HepG2 (cell line): Measurements from ENCODE around the gene ADAM20. TPM values are rescaled to one million over a fixed set of nuclear protein-coding genes. Genes with fewer than 3 reads are reported as not detected.

Experiments
- ATAC-seq: fragments of 200-7000 bp; cut with Tn5 transposase; 3 replicates; pipeline ENCODE4 v1.9.1; 2020; ENCODE audit warnings: mild to moderate bottlenecking, moderate library complexity
- BruUV-seq: library from RNA; stranded (reverse); fragments of 400-500 nt; replicated peaks from 2 replicates; lab custom pipeline; 2021; lab: Mats Ljungman, UMichigan
- CTCF ChIA-PET: fragments of 300-600 bp; formaldehyde crosslinking; extraction: SDS; loops from one replicate; lab custom pipeline; 2021; ENCODE audit warnings: low total read pairs, inconsistent platforms, low intra/inter-chr PET ratio; lab: Yijun Ruan, JAX
- POLR2A ChIA-PET: fragments of 350-600 bp; sonication (Branson Sonifier 250); formaldehyde crosslinking; loops from one replicate; lab custom pipeline; 2020; ENCODE audit warnings: antibody characterized with exemption, inconsistent platforms; lab: Yijun Ruan, JAX
- DNase-seq: peaks from one replicate; pipeline ENCODE4 v3.0.0-alpha.2; 2015; ENCODE audit warnings: low spot score
- FAIRE-seq: peaks from 3 replicates; lab custom pipeline; 2011; peaks lifted over from hg19 to GRCh38; lab: Jason Lieb, UNC
- H2AFZ ChIP-seq: one replicate; pipeline ENCODE4 v1.6.1; 2011; ENCODE audit warnings: low read length, inconsistent platforms
- H3K27ac ChIP-seq: fragments of 300-600 bp; 3 replicates; pipeline ENCODE4 v1.8.0; 2011; ENCODE audit warnings: mixed run types, mild to moderate bottlenecking, mixed read lengths, low read length, inconsistent platforms; ENCODE audit not compliant: insufficient read depth; ENCODE audit errors: extremely low read length
- H3K27me3 ChIP-seq, 2 experiments: fragments of 200-600 bp in 1 of 2; 2 replicates in 1 of 2; 3 replicates in 1 of 2; pipeline versions ENCODE4 v1.6.0 to v1.8.0; 2011; ENCODE audit warnings: low read length in 2 of 2, mild to moderate bottlenecking in 2 of 2, moderate library complexity in 2 of 2, inconsistent platforms in 1 of 2; ENCODE audit not compliant: insufficient read depth in 2 of 2, control insufficient read depth in 1 of 2
- H3K36me3 ChIP-seq, 2 experiments: fragments of 200-600 bp in 1 of 2; replicated peaks in 1 of 2; 2 replicates in 1 of 2; 3 replicates in 1 of 2; pipeline versions ENCODE4 v1.5.1 to v1.8.0; 2011; ENCODE audit warnings: low read length in 2 of 2, inconsistent platforms in 1 of 2; ENCODE audit not compliant: insufficient read depth in 2 of 2, control insufficient read depth in 1 of 2
- H3K4me1 ChIP-seq: 2 replicates; pipeline ENCODE4 v1.5.1; 2012; ENCODE audit warnings: low read length, inconsistent platforms; ENCODE audit not compliant: insufficient read depth
- H3K4me2 ChIP-seq: 2 replicates; pipeline ENCODE4 v1.6.0; 2011; ENCODE audit warnings: low read depth, low read length, inconsistent platforms
- H3K4me3 ChIP-seq, 3 experiments: fragments of 200-600 bp in 1 of 3; sonication (generic), shearing (Covaris generic) in 1 of 3; replicated peaks in 1 of 3; 2 replicates each; pipeline ENCODE4 v1.5.1; 2011 to 2016; ENCODE audit warnings: low read length in 3 of 3, inconsistent platforms in 2 of 3, low read depth in 2 of 3, mild to moderate bottlenecking in 2 of 3, control low read depth in 1 of 3, mixed read lengths in 1 of 3; ENCODE audit not compliant: insufficient read depth in 1 of 3
- H3K79me2 ChIP-seq: one replicate; pipeline ENCODE4 v1.6.1; 2011; ENCODE audit warnings: low read length, inconsistent platforms; ENCODE audit not compliant: insufficient read depth
- H3K9ac ChIP-seq: 2 replicates; pipeline ENCODE4 v1.6.0; 2011; ENCODE audit warnings: mild to moderate bottlenecking, low read depth, low read length, inconsistent platforms; ENCODE audit not compliant: insufficient read depth
- H3K9me3 ChIP-seq: 2 replicates; pipeline ENCODE4 v1.5.1; 2012; ENCODE audit warnings: mild to moderate bottlenecking, low read length
- H4K20me1 ChIP-seq: 2 replicates; pipeline ENCODE4 v1.6.0; 2011; ENCODE audit warnings: inconsistent platforms, mild to moderate bottlenecking, low read length, moderate library complexity; ENCODE audit not compliant: insufficient read depth
- AGO2 ChIP-seq: fragments of 200-400 bp; formaldehyde crosslinking; optimal IDR thresholded peaks from 2 replicates; pipeline ENCODE3; 2017; ENCODE audit warnings: mild to moderate bottlenecking, low read depth, low read length, moderate library complexity
- AKAP8 ChIP-seq: sonication (generic); formaldehyde crosslinking; IDR thresholded peaks from 2 replicates; pipeline ENCODE4 v1.5.1; 2020; ENCODE audit warnings: mild to moderate bottlenecking, missing genetic modification reagents
- CHCHD3 ChIP-seq: sonication (generic); formaldehyde crosslinking; IDR thresholded peaks from 2 replicates; pipeline ENCODE4 v1.8.0; 2022; ENCODE audit warnings: mild to moderate bottlenecking, missing genetic modification reagents, moderate library complexity
- ELF3 ChIP-seq: IDR thresholded peaks from 2 replicates; pipeline ENCODE4 v1.6.1; 2016; ENCODE audit warnings: missing genetic modification reagents, missing compliant biosample characterization
- ESRRA ChIP-seq: sonication (generic); formaldehyde crosslinking; IDR thresholded peaks from 2 replicates; pipeline ENCODE4 v1.5.1; 2020; ENCODE audit warnings: mild to moderate bottlenecking, low read depth, missing genetic modification reagents
- HOXA3 ChIP-seq: sonication (generic); formaldehyde crosslinking; IDR thresholded peaks from 2 replicates; pipeline ENCODE4 v1.5.0; 2020; ENCODE audit warnings: missing genetic modification reagents
- REL ChIP-seq: sonication (generic); formaldehyde crosslinking; conservative IDR thresholded peaks from 2 replicates; pipeline ENCODE4 v1.8.0; 2022; ENCODE audit warnings: mild to moderate bottlenecking, missing genetic modification reagents, moderate library complexity
- SOX13 ChIP-seq, 3 experiments: fragments of 450-650 bp in 1 of 3; sonication (generic) in 1 of 3; formaldehyde crosslinking in 1 of 3; IDR thresholded peaks in 2 of 3; conservative IDR thresholded peaks in 1 of 3; 2 replicates each; pipeline versions ENCODE4 v1.5.0 to v1.6.1; 2016 to 2020; ENCODE audit warnings: antibody characterized with exemption in 1 of 3, mild to moderate bottlenecking in 1 of 3, missing compliant biosample characterization in 1 of 3, missing genetic modification reagents in 1 of 3, moderate library complexity in 1 of 3
- STAT6 ChIP-seq: sonication (generic); formaldehyde crosslinking; IDR thresholded peaks from 2 replicates; pipeline ENCODE4 v1.4.0; 2020; ENCODE audit warnings: missing genetic modification reagents, mild to moderate bottlenecking, borderline replicate concordance
- ZBTB26 ChIP-seq: IDR thresholded peaks from 2 replicates; pipeline ENCODE4 v1.6.1; 2016; ENCODE audit warnings: missing compliant biosample characterization, missing genetic modification reagents, borderline replicate concordance
- ZBTB49 ChIP-seq: sonication (generic); formaldehyde crosslinking; IDR thresholded peaks from 2 replicates; pipeline ENCODE4 v1.4.0; 2020; ENCODE audit warnings: missing genetic modification reagents, borderline replicate concordance
- ZNF703 ChIP-seq: sonication (generic); formaldehyde crosslinking; IDR thresholded peaks from 2 replicates; pipeline ENCODE4 v1.5.1; 2020; ENCODE audit warnings: missing genetic modification reagents, mild to moderate bottlenecking, moderate library complexity, borderline replicate concordance
- ZNF790 ChIP-seq: sonication (generic); formaldehyde crosslinking; IDR thresholded peaks from 2 replicates; pipeline ENCODE4 v1.8.0; 2022; ENCODE audit warnings: missing genetic modification reagents, mild to moderate bottlenecking, borderline replicate concordance
- WGBS: methylation state at CpG from one replicate; pipeline ENCODE4 v1.1.6; 2017; ENCODE audit warnings: low lambda C conversion rate; 5-methylcytosine and 5-hydroxymethylcytosine counted together
- in situ Hi-C: cut with HindIII; loops from 2 replicates; pipeline ENCODE4 v1.10.0; 2017; ENCODE audit warnings: low pct_unique_long_range_greater_than_20kb; ENCODE audit not compliant: extremely low pct_ligation_motif_present
- intact Hi-C: fragments of 100-400 bp; cut with micrococcal nuclease; formaldehyde crosslinking; loops from one replicate; pipeline ENCODE4 v1.10.0; 2022; ENCODE audit not compliant: unreplicated experiment
- polyA plus RNA-seq, 8 experiments: library from polyadenylated mRNA; depleted of rRNA in 3 of 8; stranded (reverse) in 7 of 8; unstranded in 1 of 8; fragments of >200 nt; fragmentation: Illumina TruSeq in 4 of 8; extraction: Trizol in 4 of 8; gene quantifications; 2 replicates each; pipeline versions ENCODE4 v1.2.1 to v1.2.3, GENCODE V29; 2011 to 2016; ENCODE audit warnings: low read depth in 4 of 8, missing spikeins in 1 of 8, mixed read lengths in 1 of 8; ENCODE audit not compliant: insufficient read depth in 1 of 8
- total RNA-seq, 5 experiments: library from RNA; depleted of rRNA; stranded (reverse); fragments of >200 nt; fragmentation: Illumina TruSeq; extraction: Trizol; gene quantifications; 2 replicates each; pipeline ENCODE4 v1.2.3, GENCODE V29; 2016; ENCODE audit warnings: low read depth in 1 of 5
- TF ChIP-seq, protein P1 (sequence below): sonication (generic); formaldehyde crosslinking; IDR thresholded peaks from 2 replicates; pipeline ENCODE4 v1.5.0; 2020; ENCODE audit warnings: missing genetic modification reagents
- TF ChIP-seq, protein P2 (sequence below), 2 experiments: fragments of 450-650 bp in 1 of 2; sonication (generic) in 1 of 2; formaldehyde crosslinking; IDR thresholded peaks; 2 replicates each; pipeline versions ENCODE4 v1.5.0 to v1.8.0; 2020 to 2022; ENCODE audit warnings: mild to moderate bottlenecking in 1 of 2, missing genetic modification reagents in 1 of 2

ADAM20 gene
- total and polyA plus RNA-seq, 2 of the 13 experiments (the other 11 are each of a cell fraction or from before 2014, with no cell fraction given) = 0.09 to 0.18 TPM

DNA sequence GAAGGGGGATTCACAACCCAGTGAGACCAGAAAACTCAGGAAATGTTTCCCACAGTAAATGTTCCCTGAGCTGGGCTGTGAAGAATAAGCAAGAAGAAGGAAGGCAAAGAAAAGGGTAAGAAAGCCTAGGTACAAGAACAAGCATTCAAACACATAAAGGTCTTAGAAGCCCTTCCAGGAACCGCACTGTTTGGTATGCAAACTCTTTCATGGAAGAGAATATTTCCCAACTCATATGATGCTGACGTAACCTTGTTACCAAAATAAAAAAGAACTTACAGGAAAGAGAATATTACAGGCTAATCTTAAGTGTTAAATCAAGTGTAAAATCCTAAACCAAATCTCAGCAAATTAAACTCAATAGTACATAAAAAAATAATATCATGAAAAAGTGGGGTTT, 42.1 kb upstream of the ADAM20 start:
- intact Hi-C loops = no loop called here
- in situ Hi-C loops = no loop called here
- DNase-seq (no peak), ATAC-seq (no peak), FAIRE-seq (no peak)
- no peaks in the 10 kb centered on the region for H3K4me1 ChIP-seq
- no peak overlapping the region for H3K27ac ChIP-seq
- no peaks in the 10 kb centered on the region for H3K9me3 ChIP-seq
- H3K4me2 ChIP-seq = no peak overlapping the region
- H2AFZ ChIP-seq = no peak overlapping the region
- no peaks in the 10 kb centered on the region for H3K79me2 ChIP-seq
- no TSS peak for BruUV-seq
- 95% methylated on average over 2 of the region's 2 CpGs for WGBS
- H3K36me3 ChIP-seq = peaks cover 3 to 8% of the 10 kb centered on the region in 2 experiments; a peak in 2 of 5 replicates
- H3K4me3 ChIP-seq = no peak overlapping the region
- H3K27me3 ChIP-seq = no peaks in the 10 kb centered on the region
- CTCF ChIA-PET = no interaction called here
- H3K9ac ChIP-seq = no peak overlapping the region
- POLR2A ChIA-PET = interaction anchor here (1.2 kb wide), 1 partner anchor 163 kb away, joined by 3 read pairs; no protein-coding TSS in a partner anchor
- no peaks in the 10 kb centered on the region for H4K20me1 ChIP-seq
- no peak for TF ChIP-seq HOXA3 (CRISPR knock-in tag)
- TF ChIP-seq ZNF703 = no peak
- TF ChIP-seq ZBTB26 (CRISPR knock-in tag) = no peak
- no peak for TF ChIP-seq CHCHD3 (CRISPR knock-in tag)
- no peak for TF ChIP-seq ZNF790
- no peak for TF ChIP-seq ZBTB49 (CRISPR knock-in tag)
- TF ChIP-seq STAT6 (CRISPR knock-in tag) = no peak
- no peak for TF ChIP-seq ESRRA (CRISPR knock-in tag)
- no peak for TF ChIP-seq SOX13 (IDR thresholded peaks at IDR 0.05)
- TF ChIP-seq SOX13 (CRISPR knock-in tag; conservative IDR thresholded peaks at IDR 0.05 in 1 of 2, IDR thresholded peaks at IDR 0.05 in 1 of 2) = no peak
- TF ChIP-seq, protein P1, sequence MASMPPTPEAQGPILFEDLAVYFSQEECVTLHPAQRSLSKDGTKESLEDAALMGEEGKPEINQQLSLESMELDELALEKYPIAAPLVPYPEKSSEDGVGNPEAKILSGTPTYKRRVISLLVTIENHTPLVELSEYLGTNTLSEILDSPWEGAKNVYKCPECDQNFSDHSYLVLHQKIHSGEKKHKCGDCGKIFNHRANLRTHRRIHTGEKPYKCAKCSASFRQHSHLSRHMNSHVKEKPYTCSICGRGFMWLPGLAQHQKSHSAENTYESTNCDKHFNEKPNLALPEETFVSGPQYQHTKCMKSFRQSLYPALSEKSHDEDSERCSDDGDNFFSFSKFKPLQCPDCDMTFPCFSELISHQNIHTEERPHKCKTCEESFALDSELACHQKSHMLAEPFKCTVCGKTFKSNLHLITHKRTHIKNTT (CRISPR knock-in tag) = no peak
- no peak for TF ChIP-seq AGO2
- TF ChIP-seq ELF3 (CRISPR knock-in tag) = no peak
- TF ChIP-seq, protein P2, sequence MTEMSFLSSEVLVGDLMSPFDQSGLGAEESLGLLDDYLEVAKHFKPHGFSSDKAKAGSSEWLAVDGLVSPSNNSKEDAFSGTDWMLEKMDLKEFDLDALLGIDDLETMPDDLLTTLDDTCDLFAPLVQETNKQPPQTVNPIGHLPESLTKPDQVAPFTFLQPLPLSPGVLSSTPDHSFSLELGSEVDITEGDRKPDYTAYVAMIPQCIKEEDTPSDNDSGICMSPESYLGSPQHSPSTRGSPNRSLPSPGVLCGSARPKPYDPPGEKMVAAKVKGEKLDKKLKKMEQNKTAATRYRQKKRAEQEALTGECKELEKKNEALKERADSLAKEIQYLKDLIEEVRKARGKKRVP (CRISPR knock-in tag; IDR thresholded peaks at IDR 0.05) = no peak
- TF ChIP-seq REL (CRISPR knock-in tag) = no peak
- TF ChIP-seq AKAP8 (CRISPR knock-in tag) = no peak
